Stomach (tissue), 4 donors: ENCODE results near the gene ZDHHC1.

ENCODE experiments used
- CTCF ChIP-seq, 7 experiments: fragments of 450-650 bp in 4 of 7; fragments of 200-600 bp in 3 of 7; sonication (generic) in 3 of 7; IDR thresholded peaks; one replicate each; pipeline ENCODE4 v1.5.1; 2016 to 2019; ENCODE audit warnings: antibody characterized with exemption in 7 of 7, control low read depth in 2 of 7, mild to moderate bottlenecking in 1 of 7
- POLR2AphosphoS5 ChIP-seq, 3 donors: sonication (generic); formaldehyde crosslinking; IDR thresholded peaks; one replicate each; pipeline ENCODE4 v1.6.1; 2016; ENCODE audit warnings: antibody characterized with exemption in 3 of 3

- TF ChIP-seq CTCF (IDR thresholded peaks at IDR 0.05) (no peak), POLR2AphosphoS5 (IDR thresholded peaks at IDR 0.05) (no peak)
Measured at GRCh38 chr16:67388591-67388990, 27.7 kb downstream of the ZDHHC1 start.
